WI38 (cell line): ENCODE data around the gene MRPS11.

Experiments
- H3K4me3 ChIP-seq: 2 replicates; pipeline ENCODE4 v1.5.1; 2011; ENCODE audit warnings: low read depth, mild to moderate bottlenecking, control low read depth, low read length
- CTCF ChIP-seq: IDR thresholded peaks from 2 replicates; pipeline ENCODE4 v1.5.1; 2012; ENCODE audit warnings: low read depth, mild to moderate bottlenecking, control low read depth, low read length

Gene MRPS11

GRCh38 chr15:88525418-88525817 lies 57.9 kb downstream of the MRPS11 start:
- no peak for TF ChIP-seq CTCF
- no peak overlapping the region for H3K4me3 ChIP-seq

GRCh38 chr15:88526247-88526879 lies 58.9 kb downstream of the MRPS11 start:
- TF ChIP-seq CTCF, result no peak
- no peak overlapping the region for H3K4me3 ChIP-seq

- H3K4me3 ChIP-seq, result no peak overlapping the region
Observed at GRCh38 chr15:88529021-88529630, 61.6 kb downstream of the MRPS11 start.

More at GRCh38 chr15:88529021-88529630, 61.6 kb downstream of the MRPS11 start:
- no peak for TF ChIP-seq CTCF
